ENCODE results near the gene FAM170A. TPM values are rescaled to one million over a fixed set of nuclear protein-coding genes. Genes with fewer than 3 reads are reported as not detected.

FAM170A gene
- total RNA-seq, 1 donor from 2014 or later = not detected

- Mint-ChIP-seq H3K27me3 (ENCODE audit: insufficient read depth, low read depth) (peaks cover 2% of the 10 kb centered on the region), H3K4me1 (no peaks in the 10 kb centered on the region), H3K36me3 (peaks cover 2% of the 10 kb centered on the region), H3K4me3 (no peak overlapping the region), H3K27ac (no peak overlapping the region), H3K9me3 (peaks cover 9% of the 10 kb centered on the region)
- Histone ChIP-seq H3K79me2 (ENCODE audit: low read depth) (no peaks in the 10 kb centered on the region), H3K27ac (no peak overlapping the region), H3K4me3 (no peak overlapping the region), H4K20me1 (ENCODE audit: low read depth) (no peaks in the 10 kb centered on the region), H3K36me3 (no peaks in the 10 kb centered on the region), H3K4me2 (no peak overlapping the region), H3K4me1 (no peaks in the 10 kb centered on the region), H3K9ac (no peak overlapping the region), H2AFZ (replicated peaks) (no peak overlapping the region), H3K9me3 (ENCODE audit: low read depth) (no peaks in the 10 kb centered on the region), H3K27me3 (no peaks in the 10 kb centered on the region), H3F3A (ENCODE audit: low read depth) (no peaks in the 10 kb centered on the region)
- DNase-seq (ENCODE audit: low spot score) = no peak
- TF ChIP-seq EZH2 (IDR thresholded peaks at IDR 0.05) (no peak), EZH2phosphoT487 (IDR thresholded peaks at IDR 0.05) (no peak)
- TF ChIP-seq, protein P1, sequence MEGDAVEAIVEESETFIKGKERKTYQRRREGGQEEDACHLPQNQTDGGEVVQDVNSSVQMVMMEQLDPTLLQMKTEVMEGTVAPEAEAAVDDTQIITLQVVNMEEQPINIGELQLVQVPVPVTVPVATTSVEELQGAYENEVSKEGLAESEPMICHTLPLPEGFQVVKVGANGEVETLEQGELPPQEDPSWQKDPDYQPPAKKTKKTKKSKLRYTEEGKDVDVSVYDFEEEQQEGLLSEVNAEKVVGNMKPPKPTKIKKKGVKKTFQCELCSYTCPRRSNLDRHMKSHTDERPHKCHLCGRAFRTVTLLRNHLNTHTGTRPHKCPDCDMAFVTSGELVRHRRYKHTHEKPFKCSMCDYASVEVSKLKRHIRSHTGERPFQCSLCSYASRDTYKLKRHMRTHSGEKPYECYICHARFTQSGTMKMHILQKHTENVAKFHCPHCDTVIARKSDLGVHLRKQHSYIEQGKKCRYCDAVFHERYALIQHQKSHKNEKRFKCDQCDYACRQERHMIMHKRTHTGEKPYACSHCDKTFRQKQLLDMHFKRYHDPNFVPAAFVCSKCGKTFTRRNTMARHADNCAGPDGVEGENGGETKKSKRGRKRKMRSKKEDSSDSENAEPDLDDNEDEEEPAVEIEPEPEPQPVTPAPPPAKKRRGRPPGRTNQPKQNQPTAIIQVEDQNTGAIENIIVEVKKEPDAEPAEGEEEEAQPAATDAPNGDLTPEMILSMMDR (IDR thresholded peaks at IDR 0.05) = no peak
Observed at GRCh38 chr5:119631660-119632059, 2.3 kb downstream of the FAM170A start.

GRCh38 chr5:119651486-119651885, 22.1 kb downstream of the FAM170A start:
- H2AFZ ChIP-seq (replicated peaks) = no peak overlapping the region
- no peaks in the 10 kb centered on the region for H3K4me1 Mint-ChIP-seq
- H3K79me2 ChIP-seq (ENCODE audit: low read depth) = no peaks in the 10 kb centered on the region
- no peaks in the 10 kb centered on the region for H3K27me3 ChIP-seq
- peaks cover 3% of the 10 kb centered on the region for H3K27me3 Mint-ChIP-seq (ENCODE audit: insufficient read depth, low read depth)
- no peak overlapping the region for H3K9ac ChIP-seq
- H3K9me3 ChIP-seq (ENCODE audit: low read depth) = no peaks in the 10 kb centered on the region
- H3K27ac Mint-ChIP-seq = no peak overlapping the region
- H3K4me2 ChIP-seq = no peak overlapping the region
- no peaks in the 10 kb centered on the region for H3F3A ChIP-seq (ENCODE audit: low read depth)
- no peaks in the 10 kb centered on the region for H3K36me3 Mint-ChIP-seq
- no peaks in the 10 kb centered on the region for H3K36me3 ChIP-seq
- H3K27ac ChIP-seq = no peak overlapping the region
- H3K9me3 Mint-ChIP-seq = peaks cover 3% of the 10 kb centered on the region
- no peak for DNase-seq (ENCODE audit: low spot score)
- H3K4me1 ChIP-seq = no peaks in the 10 kb centered on the region
- TF ChIP-seq, protein P1 (IDR thresholded peaks at IDR 0.05) = no peak
- no peak for TF ChIP-seq EZH2phosphoT487 (IDR thresholded peaks at IDR 0.05)
- no peak for TF ChIP-seq EZH2 (IDR thresholded peaks at IDR 0.05)
- no peak overlapping the region for H3K4me3 ChIP-seq
- no peaks in the 10 kb centered on the region for H4K20me1 ChIP-seq (ENCODE audit: low read depth)
- no peak overlapping the region for H3K4me3 Mint-ChIP-seq

DNA sequence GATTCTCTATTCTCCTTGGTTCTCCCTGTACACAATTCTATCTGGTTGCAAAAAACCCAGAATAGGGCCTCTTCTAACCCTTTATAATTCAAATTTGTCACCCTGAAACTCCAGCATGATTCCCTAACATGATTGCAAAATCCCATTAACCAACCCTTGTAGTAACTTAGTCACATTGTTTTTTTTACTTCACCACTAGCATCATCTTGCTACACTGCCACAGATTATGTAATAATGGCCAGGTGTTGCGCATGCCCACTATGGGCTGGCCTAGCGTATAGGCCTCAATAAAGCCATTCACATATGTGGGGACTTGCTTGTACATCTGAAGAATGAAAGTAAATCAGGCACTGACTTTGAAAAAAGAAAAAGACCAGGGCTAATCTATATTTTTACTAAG, 25.7 kb downstream of the FAM170A start:
- peaks cover 5% of the 10 kb centered on the region for H3K9me3 Mint-ChIP-seq
- H3K4me3 Mint-ChIP-seq = no peak overlapping the region

More for the DNA sequence above, 25.7 kb downstream of the FAM170A start:
- no peaks in the 10 kb centered on the region for H3F3A ChIP-seq (ENCODE audit: low read depth)
- Mint-ChIP-seq H3K27me3 (ENCODE audit: insufficient read depth, low read depth) (no peaks in the 10 kb centered on the region), H3K4me1 (no peaks in the 10 kb centered on the region), H3K27ac (no peak overlapping the region), H3K36me3 (no peaks in the 10 kb centered on the region)
- no peaks in the 10 kb centered on the region for H3K79me2 ChIP-seq (ENCODE audit: low read depth)
- no peak overlapping the region for H3K4me2 ChIP-seq
- H3K9me3 ChIP-seq (ENCODE audit: low read depth) = no peaks in the 10 kb centered on the region
- H2AFZ ChIP-seq (replicated peaks) = no peak overlapping the region
- no peaks in the 10 kb centered on the region for H4K20me1 ChIP-seq (ENCODE audit: low read depth)
- no peak overlapping the region for H3K27ac ChIP-seq
- H3K4me3 ChIP-seq = no peak overlapping the region
- TF ChIP-seq, protein P1 (IDR thresholded peaks at IDR 0.05) = no peak
- TF ChIP-seq EZH2 (IDR thresholded peaks at IDR 0.05) = no peak
- no peak for TF ChIP-seq EZH2phosphoT487 (IDR thresholded peaks at IDR 0.05)
- H3K4me1 ChIP-seq = no peaks in the 10 kb centered on the region
- H3K27me3 ChIP-seq = no peaks in the 10 kb centered on the region
- H3K36me3 ChIP-seq = no peaks in the 10 kb centered on the region
- no peak for DNase-seq (ENCODE audit: low spot score)
- no peak overlapping the region for H3K9ac ChIP-seq
